22Rv1 (cell line): ENCODE data around the gene CD46.

ENCODE experiments used
- CTCF ChIP-seq: fragments of 450-650 bp; IDR thresholded peaks from 2 replicates; pipeline ENCODE4 v1.5.1; 2017; ENCODE audit warnings: mild to moderate bottlenecking
- ZFX ChIP-seq: fragments of 450-650 bp; IDR thresholded peaks from 2 replicates; pipeline ENCODE4 v1.6.1; 2017; ENCODE audit warnings: antibody characterized with exemption, borderline replicate concordance

- no peak for TF ChIP-seq CTCF
- TF ChIP-seq ZFX: no peak
Measured at GRCh38 chr1:207719234-207719633, 32.6 kb upstream of the CD46 start.
